HG02678 (cell line): ENCODE measurements around the gene ZDHHC19.
"Not testable (repeated sequence)": the region's sequence is repeated elsewhere in the genome, so short reads cannot be mapped to it uniquely, and the experiment has no call there.

ENCODE experiments used
- ATAC-seq: cut with Tn5 transposase; IDR thresholded peaks from one replicate; pipeline ENCODE4 v1.9.1; 2021; ENCODE audit warnings: mild to moderate bottlenecking, moderate library complexity; ENCODE audit not compliant: unreplicated experiment

Gene ZDHHC19

DNA sequence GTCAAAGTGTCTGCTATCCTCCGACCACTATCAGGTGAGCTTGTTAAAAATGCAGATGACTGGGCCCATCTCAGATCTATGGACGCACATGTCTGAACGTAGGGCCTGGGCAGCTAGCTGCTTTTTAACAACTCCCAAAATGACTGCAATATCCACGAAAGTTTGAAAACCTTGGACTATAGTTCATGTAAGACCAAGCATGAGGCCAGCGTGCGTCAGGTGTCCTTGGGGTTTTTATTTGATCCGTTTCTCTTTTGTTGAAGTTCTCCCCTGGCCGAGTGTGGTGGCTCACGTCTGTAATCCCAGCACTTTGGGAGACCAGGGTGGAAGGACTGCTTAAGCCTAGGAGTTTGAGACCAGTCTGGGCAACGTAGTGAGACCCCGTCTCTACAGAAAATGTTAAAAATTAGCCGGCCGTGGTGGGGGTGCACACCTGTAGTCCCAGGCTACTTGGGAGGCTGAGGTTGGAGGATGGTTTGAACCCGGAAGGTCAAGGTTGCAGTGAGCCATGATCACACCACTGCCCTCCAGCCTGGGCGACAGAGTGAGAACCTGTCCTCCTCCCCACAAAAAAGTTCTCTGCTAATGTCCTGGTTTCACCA, 14.7 kb upstream of the ZDHHC19 start:
- no peak for ATAC-seq

DNA sequence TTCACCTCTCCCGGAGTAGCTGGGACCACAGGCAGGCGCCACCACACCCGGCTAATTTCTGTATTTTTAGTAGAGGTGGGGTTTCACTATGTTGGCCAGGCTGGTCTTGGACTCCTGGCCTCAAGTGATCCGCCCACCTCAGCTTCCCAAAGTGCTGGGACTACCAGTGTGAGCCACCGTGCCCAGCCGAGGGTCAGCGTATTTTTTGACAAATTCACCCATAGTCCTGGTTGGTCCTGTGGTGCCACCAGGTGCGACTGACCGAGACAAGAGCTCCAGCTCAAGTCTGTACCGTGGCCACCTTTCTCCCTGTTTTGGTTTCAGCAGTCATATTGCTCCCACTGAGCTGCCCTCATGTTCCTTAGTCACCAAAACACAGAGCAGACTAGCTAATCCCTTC, 13.9 kb upstream of the ZDHHC19 start:
- ATAC-seq, result no peak

DNA sequence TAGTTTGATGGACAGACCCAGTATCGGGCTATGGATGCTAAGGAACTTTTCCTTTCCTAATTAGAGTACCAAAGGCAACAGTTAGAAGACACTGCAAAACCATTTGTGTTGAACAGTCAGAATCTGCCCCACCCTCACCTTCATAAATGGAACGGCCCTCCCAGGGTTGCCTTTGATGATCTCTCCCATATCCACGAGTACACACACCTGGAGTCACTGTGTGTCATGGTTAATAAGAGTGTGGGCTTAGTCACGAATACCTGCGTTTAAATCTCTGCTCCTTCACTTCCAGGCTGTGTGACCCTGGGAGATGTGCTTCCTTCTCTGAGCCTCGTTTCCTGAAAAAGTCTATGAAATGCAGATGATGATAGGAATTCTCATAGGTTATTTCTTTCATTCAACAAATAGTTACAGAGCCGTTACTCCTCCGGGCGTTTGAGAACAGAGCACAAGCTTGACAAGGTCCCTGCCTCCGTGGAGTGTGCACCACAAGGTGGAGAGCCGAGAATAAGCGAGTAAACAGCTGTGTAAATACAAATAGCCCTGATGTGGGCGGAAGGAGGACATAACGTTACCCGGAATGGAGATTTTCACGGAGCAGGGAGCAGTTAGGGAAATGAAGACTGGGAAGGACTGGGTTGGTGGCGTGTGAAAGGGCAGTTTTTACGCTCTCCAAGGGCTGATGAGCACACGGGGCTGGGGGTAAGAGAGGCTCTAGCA, 11.8 kb upstream of the ZDHHC19 start:
- no peak for ATAC-seq

DNA sequence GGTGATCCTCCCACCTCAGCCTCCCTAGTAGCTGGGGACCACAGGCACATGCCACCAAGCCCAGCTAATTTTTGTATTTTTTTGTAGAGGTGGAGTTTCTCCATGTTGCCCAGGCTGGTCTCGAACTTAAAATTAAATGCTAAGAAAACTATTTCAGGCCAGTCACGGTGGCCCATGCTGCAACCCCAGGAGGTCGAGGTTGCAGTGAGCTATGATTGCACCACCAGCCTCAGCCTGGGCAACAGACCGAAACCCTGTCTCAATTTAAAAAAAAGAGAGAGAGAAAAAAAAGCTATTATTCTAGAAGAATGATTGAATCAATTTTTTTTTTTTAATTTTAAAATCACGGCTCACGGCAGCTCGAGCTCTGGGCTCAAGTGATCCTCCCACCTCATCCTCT, 9.8 kb upstream of the ZDHHC19 start:
- no peak for ATAC-seq

DNA sequence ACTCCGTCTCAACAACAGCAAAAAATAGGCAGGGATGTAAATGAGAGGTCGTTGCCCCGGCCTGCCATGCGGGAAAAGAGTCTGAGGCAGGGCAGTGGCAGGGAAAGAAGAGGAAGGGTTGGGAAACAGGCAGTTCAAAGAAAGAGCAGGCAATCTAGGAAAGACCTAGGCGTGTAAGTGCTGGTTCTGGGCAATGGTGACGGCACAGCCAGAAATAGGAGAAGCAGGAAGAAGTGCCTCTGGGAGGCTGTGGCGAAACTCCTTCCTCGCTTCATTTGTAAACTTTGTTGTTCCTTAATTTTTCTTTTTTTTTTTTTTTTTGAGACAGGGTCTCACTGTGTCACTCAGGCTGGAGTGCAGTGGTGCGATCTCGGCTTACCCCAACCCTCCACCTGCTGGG, 9.4 kb upstream of the ZDHHC19 start:
- ATAC-seq, result no peak

DNA sequence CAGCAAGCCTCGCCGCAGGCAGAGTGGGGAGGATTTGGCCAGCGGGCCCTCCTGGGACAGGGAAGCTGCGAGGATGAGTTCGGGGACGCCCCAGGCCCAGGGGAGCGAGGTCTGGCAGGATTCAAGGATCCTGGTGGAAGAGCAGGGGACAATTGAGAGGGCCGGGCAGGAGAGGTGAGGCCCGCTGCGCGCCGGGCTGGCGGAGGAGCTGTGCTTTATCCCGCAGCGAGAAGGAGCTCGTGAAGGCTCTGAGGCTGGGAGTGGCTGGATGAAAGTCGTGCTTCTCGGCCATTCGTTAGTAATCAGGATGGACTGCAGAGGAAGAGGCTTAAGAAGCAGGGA, 8.7 kb upstream of the ZDHHC19 start:
- ATAC-seq, result no peak

DNA sequence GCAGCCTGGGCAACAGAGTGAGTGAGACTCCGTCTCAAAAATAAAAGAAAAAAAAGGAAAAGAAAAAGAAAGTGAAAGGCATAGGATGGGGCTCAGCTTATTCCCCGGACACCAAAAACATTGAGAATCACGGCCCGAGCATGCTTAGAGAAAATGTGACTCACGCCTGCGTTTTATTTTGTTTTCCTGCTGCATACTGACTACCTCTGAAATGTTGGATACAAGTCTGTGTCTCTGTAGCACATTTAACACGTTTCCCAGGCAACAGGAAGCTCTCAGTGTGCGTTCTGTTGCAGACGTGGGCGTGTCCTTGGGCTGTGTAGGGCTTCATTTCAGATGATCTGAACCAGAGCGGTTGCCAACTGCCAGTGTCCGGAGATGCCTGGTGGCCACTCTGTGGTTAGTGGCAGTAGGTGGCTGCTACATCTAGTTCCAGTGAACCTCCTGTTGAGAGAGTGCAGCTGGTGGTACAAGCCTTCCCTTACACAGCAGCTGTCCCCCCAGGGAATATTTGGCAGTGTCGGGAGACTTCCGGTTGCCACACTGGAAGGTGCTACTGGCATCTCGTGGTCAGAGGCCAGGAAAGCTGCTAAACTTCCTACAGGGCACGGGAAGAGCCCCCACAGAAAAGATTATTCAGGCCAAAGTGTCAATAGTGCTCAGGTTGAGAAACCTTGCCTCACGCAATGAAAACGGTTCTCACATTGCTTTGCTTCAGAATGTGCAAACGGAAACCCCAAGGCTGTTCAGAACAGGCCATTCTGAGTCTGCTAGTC, 8.2 kb upstream of the ZDHHC19 start:
- ATAC-seq, result peak; percentile 67

DNA sequence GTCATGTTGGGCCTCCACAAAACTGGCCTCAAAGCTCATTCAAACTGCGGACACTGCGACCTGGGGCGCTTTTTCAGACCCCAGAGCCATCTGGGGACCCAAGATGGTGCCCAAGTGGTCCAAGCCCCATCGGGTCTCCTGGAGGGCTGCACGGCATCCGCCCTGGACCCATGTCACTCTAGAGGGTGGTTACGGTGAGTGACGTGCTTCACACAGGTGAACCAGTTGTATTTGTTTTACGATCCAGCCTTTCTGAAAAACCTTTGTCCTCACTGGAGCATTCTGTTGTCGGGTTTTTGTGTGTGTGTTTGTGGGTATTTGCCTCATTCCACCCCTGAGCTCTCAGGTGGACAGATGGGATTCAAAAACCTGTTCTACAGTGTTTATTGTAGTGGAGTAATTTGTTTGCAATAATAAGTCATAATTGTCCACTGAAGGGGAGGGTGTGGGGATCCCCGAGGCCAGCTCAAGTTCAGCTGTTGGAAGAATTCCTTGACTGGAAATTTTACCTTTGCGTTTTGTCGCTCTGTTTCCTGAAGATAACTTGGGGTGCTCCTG, 7.0 kb upstream of the ZDHHC19 start:
- ATAC-seq, result no peak

DNA sequence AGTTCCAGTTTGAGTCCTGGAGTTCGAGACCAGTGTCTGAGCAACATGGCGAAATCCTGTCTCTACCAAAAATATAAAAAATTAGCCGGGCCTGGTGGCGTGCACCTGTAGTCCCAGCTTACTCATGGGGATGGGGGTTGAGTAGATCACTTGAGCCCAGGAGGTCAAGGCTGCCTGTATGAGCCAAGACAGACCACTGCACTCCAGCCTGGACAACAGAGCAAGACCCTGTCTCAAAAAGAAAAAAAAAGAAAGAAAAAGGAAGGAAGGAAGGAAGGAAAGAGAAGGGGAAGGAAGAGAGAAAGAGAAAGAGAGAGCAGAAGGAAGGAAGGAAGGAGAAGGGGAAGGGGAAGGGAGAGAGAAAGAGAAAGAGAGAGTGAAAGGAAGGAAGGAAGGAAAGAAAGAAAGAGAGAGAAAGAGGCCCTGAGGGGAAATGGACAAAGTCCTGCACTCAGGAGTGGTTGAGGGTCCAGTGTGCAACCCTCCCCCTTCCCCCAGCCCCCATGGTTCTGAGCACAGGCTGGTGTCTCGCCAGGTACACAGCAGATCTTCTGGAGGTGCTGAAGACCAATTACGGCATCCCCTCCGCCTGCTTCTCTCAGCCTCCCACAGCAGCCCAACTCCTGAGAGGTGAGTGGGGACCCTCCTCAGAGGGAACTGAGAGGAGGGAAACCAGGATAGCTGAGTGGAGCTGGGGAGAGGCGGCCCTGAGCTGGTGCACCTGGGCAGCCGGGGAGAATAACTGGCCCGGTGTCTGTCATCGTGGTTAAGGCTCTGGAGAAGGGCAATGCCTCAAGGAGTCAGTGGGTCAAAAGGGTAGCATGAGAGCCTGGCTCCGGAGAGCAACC, 6.3 kb upstream of the ZDHHC19 start:
- no peak for ATAC-seq

DNA sequence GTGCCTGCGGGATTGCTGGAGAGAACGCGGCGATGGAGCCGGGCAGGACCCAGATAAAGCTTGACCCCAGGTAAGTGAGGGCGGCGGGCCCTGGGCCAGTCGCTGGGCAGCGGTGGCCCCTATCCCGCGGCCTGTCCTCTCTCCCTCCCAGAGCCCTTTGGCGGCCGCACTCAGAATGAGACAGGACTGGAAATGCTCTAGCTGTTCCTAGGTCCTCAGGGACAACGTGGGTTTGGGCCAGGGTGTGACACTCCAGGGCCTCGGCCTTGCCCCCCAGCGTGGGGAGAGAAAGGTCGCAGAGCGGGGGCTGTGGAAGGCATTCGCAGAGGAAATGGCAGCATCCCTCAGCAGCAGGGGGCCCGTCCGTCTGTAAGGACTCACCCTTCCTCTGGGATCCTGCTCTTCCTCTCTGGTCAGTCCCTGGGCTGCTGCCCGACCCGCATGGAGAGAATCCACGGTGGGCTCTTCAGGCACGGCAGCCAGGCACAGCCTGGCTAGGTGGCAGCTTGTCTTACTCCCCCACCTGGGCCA, 5.5 kb upstream of the ZDHHC19 start:
- no peak for ATAC-seq

DNA sequence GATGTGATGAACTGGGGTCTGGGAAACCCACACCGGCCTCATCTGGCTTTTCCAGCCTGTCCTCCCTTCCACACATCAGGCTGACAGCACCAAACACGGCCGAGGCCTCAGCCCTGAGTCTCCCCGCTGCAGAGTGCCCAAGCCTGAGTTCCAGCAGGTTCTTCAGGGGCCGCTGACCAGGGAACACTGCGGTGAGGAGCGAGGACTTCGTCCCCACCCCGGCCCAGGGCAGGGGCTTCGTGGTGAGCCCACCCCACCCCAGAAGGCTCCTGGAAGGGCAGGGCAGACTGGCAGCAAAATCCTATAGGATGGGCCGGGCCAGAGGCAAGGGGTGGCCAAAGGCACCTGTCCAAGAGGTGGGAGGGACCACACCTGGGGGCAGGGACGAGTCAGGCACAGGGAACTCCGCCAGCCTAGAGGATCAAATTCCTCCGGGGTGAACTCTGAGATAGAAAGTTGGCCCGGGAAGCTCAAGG, 4.9 kb upstream of the ZDHHC19 start, which contains the start of gene SLC51A:
TSS of gene SLC51A (plus strand) at position 446 of the 476 bp plus-strand sequence. CDS start 179 bp downstream, outside the sequence.
- ATAC-seq, result no peak

DNA sequence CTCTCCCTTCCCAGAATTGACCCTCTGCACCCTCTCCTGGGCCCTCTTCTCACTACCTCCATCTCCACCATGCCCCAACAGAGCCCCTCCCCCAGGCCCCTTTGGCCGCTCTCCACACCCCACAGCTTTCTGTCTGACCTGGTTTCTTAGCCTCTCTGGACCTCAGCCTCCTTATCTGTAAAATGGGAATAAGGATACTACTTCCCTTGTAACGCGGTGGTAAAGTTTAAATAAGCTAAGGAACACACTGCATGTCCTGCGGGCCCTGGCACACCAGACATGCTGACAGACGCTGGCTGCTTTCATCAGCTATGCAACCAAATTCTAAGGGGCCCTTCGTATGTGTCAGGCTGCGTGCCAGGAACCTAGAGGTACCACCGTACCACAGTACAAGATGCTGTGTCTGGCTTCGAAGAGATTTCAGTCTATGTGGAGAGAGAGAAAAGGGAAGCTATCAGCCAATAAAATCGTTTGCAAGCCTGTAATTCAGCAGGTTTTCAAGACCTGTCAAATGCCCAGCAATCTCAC, 4.4 kb upstream of the ZDHHC19 start:
- ATAC-seq, result no peak

DNA sequence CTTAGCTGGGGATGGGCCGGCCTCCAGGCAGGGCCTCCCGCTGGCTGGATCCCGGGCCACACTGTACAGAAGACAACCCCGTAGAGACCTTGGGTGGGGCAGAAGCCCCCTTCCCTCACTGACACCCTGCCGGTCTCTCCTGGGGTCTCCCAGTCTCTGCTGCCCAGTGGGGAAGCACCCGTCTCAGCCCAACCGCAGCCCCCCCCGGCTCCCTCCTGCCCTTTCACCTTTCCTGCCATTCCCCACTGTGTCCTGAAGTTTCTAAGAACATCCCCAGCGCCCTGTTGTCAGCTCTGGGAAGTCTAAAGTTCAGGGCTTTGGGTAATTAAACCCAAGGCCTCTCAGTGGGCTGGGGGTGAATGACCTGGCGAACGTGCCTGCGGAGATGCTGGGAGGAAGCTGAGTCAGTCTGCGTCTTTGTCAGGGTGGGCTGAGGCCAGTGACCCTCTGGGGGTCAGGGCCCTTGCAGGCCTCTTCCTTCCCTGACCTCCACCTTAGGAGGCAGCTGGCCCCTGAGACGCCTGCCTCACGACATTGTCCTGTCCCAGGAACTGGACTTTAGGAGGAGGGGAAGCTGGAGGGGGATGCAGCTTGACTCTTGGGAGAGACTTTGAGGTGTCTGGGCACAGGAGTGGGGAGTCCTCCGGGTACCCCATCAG, 3.7 kb upstream of the ZDHHC19 start:
- no peak for ATAC-seq

DNA sequence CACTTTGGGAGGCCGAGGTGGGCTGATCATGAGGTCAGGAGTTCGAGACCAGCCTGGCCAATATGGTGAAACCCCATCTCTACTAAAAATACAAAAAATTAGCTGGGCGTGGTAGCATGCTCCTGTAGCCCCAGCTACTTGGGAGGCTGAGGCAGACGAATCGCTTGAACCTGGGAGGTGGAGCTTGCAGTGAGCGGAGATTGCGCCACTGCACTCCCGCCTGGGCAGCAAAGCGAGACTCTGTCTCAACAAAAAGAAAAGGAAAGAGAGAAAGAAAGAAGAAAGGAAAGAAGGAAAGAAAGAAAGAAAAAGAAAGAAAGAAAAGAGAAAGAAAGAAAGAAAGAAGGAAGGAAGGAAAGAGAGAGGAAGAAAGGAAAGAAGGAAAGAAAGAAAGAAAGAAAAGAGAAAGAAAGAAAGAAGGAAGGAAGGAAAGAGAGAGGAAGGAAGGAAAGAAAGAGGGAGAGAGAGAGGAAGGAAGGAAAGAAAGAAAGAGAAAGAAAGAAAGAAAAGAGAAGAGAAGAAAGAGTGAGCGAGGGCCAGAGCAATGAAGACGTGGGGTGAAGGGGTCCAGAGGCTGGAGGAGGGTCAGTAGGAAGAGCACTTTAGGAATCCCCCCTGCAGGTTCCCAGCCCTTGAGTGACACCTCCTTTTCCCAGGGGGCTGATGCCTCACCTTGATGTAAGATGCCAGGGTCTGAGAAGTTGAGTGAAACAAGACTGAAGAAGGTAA, 1.1 kb downstream of the ZDHHC19 start:
- not testable (repeated sequence) for ATAC-seq

DNA sequence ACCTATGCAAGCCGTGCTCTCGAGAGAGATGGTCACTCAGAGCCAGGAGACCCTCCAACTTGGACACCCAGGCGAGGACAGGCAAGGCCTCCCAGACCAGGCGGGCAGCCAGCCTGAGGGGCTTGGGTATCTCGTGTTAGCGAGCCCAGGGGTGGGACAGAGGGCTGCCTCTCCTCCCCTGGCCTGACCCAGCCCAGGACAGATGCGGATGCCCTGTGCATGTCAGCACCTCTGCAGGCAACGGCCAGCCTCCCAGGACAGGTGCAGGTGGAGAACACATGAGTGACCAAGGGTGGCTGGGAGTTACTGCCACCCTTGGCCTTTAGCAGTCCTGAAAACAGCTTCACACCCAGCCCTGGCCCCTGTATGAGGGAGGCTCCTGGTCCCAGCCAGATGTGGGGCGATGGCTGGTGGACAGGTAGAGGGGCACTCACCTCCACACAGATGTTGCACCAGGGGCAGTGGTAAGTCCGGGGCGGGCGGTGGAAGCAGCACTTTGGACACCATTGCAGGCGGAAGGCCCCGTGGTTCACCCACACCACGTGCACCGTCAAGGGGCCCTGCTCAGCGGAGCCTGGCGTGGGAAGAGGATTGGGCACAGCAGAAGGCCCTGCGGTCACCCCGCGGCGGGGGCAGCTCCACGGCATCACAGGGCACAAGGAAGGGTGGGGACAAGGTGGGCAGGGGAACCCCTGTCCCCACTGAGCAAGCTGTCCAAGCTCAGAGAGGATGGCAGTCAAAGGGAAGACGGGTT, 2.1 kb downstream of the ZDHHC19 start:
- no peak for ATAC-seq

DNA sequence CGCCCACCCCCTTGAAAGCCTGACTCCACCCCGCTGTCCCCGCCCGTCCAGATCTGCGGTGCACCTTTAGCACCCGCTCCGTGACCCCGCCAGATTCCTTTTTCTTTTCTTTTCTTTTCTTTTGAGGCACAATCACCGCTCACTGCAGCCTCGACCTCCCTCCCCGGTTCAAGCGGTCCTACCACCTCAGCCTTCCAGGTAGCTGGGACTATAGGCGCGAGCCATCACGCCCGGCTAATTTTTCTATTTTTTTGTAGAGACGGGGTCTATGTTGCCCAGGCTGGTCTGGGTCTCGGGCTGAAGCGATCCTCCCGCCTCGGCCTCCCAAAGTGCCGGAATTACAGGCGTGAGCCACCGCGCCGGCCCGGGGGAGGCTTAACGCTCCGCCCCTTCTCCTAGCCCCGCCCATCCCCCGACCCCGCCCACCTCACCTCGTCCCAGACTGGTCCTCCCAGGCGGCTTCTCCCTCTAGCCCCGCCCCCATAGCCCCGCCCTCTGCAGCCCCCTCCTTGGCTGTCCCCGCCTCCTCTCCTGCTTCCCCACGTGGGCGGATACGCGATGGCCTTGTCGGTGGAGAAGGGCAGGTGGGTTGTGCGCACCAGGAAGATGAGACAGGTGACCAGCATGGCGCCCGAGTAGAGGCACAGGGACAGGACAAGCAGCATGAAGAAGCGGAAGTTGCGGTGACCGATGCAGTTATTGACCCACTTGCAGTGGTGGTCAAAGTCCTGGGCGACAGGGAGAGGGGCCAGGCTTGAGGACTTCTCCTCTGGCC, 3.2 kb downstream of the ZDHHC19 start:
- ATAC-seq, result no peak

DNA sequence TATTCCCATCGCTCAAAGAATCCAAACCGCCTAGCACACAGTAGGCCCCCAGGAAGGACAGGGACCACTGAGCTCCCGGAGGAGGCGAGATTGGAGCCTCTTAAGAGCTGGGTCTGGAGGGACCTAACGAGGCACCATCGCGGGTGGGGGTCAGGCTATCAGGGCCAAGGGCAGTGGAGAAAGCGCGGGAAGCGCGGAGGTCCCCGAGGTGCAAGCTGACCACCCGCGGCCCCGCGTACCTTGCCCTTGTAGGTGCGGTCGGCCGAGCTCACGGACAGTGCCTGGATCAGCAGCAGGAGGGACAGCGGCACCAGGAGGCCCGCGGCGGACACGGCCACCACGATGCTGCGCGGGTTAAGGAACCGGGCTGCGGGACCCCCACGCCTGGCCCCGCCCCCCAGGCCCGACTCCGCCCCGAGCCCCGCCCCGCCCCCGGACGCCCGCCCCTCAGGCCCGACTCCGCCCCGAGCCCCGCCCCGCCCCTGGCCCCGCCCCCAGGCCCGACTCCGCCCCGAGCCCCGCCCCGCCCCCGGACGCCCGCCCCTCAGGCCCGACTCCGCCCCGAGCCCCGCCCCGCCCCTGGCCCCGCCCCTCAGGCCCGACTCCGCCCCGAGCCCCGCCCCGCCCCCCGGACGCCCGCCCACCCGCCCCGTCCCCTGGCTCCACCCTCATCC, 3.9 kb downstream of the ZDHHC19 start:
- ATAC-seq, result no peak
